ENCODE results near the gene SMG7. TPM values are rescaled to one million over a fixed set of nuclear protein-coding genes. Genes with fewer than 3 reads are reported as not detected.

The SMG7 gene
- 24.0 and 27.4 TPM in 2 replicates for total RNA-seq

GRCh38 chr1:183472488-183473216 lies at the start of gene SMG7:
TSS of gene SMG7 (plus strand) at chr1:183472499. CDS start at chr1:183472621, 122 bp downstream.

GRCh38 chr1:183590244-183591191 lies 118.2 kb downstream of the SMG7 start, which contains the start of gene NCF2:
TSS of gene NCF2 (minus strand) at chr1:183590459. CDS start at chr1:183590329, 130 bp downstream.

Other genes with a start within 250 kb of the SMG7 start
- gene NMNAT2, start 54.1 kb upstream of the SMG7 start, total RNA-seq: under 0.01 and 0.13 TPM in 2 replicates
- gene NCF2, start 118.0 kb downstream of the SMG7 start, total RNA-seq: 7.1 and 51.5 TPM in 2 replicates
- gene ARPC5, start 163.3 kb downstream of the SMG7 start, total RNA-seq: 45.4 and 80.8 TPM in 2 replicates
- gene APOBEC4, start 180.8 kb downstream of the SMG7 start, total RNA-seq: not detected in 2 replicates

All from mesangial cell (primary cell).